A549 (cell line): ENCODE measurements around the gene CTR9.

ENCODE experiments used
- CTCF ChIP-seq: fragments of >200 bp; sonication (Bioruptor Twin); formaldehyde crosslinking; IDR thresholded peaks from 3 replicates; pipeline ENCODE4 v1.5.1; 2016
- ESRRA ChIP-seq: fragments of 150-350 bp; IDR thresholded peaks from 2 replicates; pipeline ENCODE4 v1.6.1; 2014; ENCODE audit warnings: mild to moderate bottlenecking, low read length, borderline replicate concordance
- MAZ ChIP-seq: fragments of 150-350 bp; IDR thresholded peaks from 2 replicates; pipeline ENCODE4 v1.6.1; 2014; ENCODE audit warnings: antibody characterized with exemption, low read depth, low read length, borderline replicate concordance
- POLR2A ChIP-seq: IDR thresholded peaks from 2 replicates; pipeline ENCODE4 v1.6.1; 2012; ENCODE audit warnings: mild to moderate bottlenecking, low read length

GRCh38 chr11:10744206-10744605 is 6.8 kb upstream of the CTR9 start:
- TF ChIP-seq POLR2A (no peak), CTCF (no peak), MAZ (no peak), ESRRA (no peak)
